Measurements from ENCODE around the gene EPC1.

GRCh38 chr10:32347363-32348022, 535 bp upstream of the EPC1 start:
- TF ChIP-seq POLR2AphosphoS5 (IDR thresholded peaks at IDR 0.05; ENCODE audit: borderline replicate concordance, low read depth, low read length) (no peak), EZH2 (IDR thresholded peaks at IDR 0.05) (no peak)
